ENCODE measurements around the gene LYST. TPM values are rescaled to one million over a fixed set of nuclear protein-coding genes. Genes with fewer than 3 reads are reported as not detected.

Gene LYST
- polyA plus RNA-seq, 1 donor (not counting 4 experiments of a cell fraction or from before 2014, with no cell fraction given) = 24.7 TPM

GRCh38 chr1:235737751-235738150, 129.0 kb downstream of the LYST start:
- TF ChIP-seq CTCF (optimal IDR thresholded peaks at IDR 0.05 in 1 of 3, IDR thresholded peaks at IDR 0.05 in 1 of 3, conservative IDR thresholded peaks at IDR 0.05 in 1 of 3; ENCODE audit: extremely low read depth in 1 of 3, insufficient read depth in 2 of 3, low read length in 3 of 3) (no peak), EZH2 (IDR thresholded peaks at IDR 0.05; ENCODE audit: low read length) (no peak)
- FAIRE-seq = no peak
- peaks cover 18% of the 10 kb centered on the region for H3K4me1 ChIP-seq (ENCODE audit: control insufficient read depth, extremely low read depth, insufficient read depth, low read length)
- H3K9me3 ChIP-seq (ENCODE audit: control insufficient read depth, low read depth, low read length) = no peaks in the 10 kb centered on the region
- no peak overlapping the region for H3K27ac ChIP-seq (ENCODE audit: control insufficient read depth, insufficient read depth, low read length)
- H3K9ac ChIP-seq (ENCODE audit: control insufficient read depth, extremely low read depth, insufficient read depth, low read length) = no peak overlapping the region
- peaks cover 0 to 4% of the 10 kb centered on the region in 2 experiments for H3K36me3 ChIP-seq (ENCODE audit: control insufficient read depth in 2 of 2, extremely low read depth in 1 of 2, insufficient read depth in 2 of 2, low read length in 2 of 2)
- dilution Hi-C loops (cut with MboI; ENCODE audit: extremely low pct_ligation_motif_present, low sequenced_read_pairs) = no loop called here
- H4K20me1 ChIP-seq (ENCODE audit: control insufficient read depth, extremely low read depth, insufficient read depth, low read length) = no peaks in the 10 kb centered on the region
- no peak overlapping the region for H2AFZ ChIP-seq (ENCODE audit: control insufficient read depth, low read length)
- H3K27me3 ChIP-seq (ENCODE audit: control insufficient read depth, extremely low read depth, insufficient read depth, low read length) = no peaks in the 10 kb centered on the region
- no peaks in the 10 kb centered on the region for H3K79me2 ChIP-seq (ENCODE audit: control insufficient read depth, insufficient read depth, low read length)
- H3K4me3 ChIP-seq (ENCODE audit: control insufficient read depth in 2 of 3, extremely low read depth in 1 of 3, insufficient read depth in 2 of 3, low read depth in 1 of 3, low read length in 3 of 3) = no peak overlapping the region
- no peaks in the 10 kb centered on the region for H3K9me1 ChIP-seq (ENCODE audit: control insufficient read depth, extremely low read depth, insufficient read depth, low read length)
- DNase-seq (ENCODE audit: low read depth, low spot score) = no peak
- no peak overlapping the region for H3K4me2 ChIP-seq (ENCODE audit: control insufficient read depth, extremely low read depth, insufficient read depth, low read depth, low read length)

GRCh38 chr1:235736263-235736662, 130.4 kb downstream of the LYST start:
- H3K9me3 ChIP-seq (ENCODE audit: control insufficient read depth, low read depth, low read length) = no peaks in the 10 kb centered on the region
- H3K36me3 ChIP-seq (ENCODE audit: control insufficient read depth in 2 of 2, extremely low read depth in 1 of 2, insufficient read depth in 2 of 2, low read length in 2 of 2) = peaks cover 0 to 4% of the 10 kb centered on the region in 2 experiments
- H3K4me1 ChIP-seq (ENCODE audit: control insufficient read depth, extremely low read depth, insufficient read depth, low read length) = peaks cover 15% of the 10 kb centered on the region
- no peak overlapping the region for H3K4me3 ChIP-seq (ENCODE audit: control insufficient read depth in 2 of 3, extremely low read depth in 1 of 3, insufficient read depth in 2 of 3, low read depth in 1 of 3, low read length in 3 of 3)
- TF ChIP-seq EZH2 (IDR thresholded peaks at IDR 0.05; ENCODE audit: low read length) = no peak
- TF ChIP-seq CTCF (optimal IDR thresholded peaks at IDR 0.05 in 1 of 3, IDR thresholded peaks at IDR 0.05 in 1 of 3, conservative IDR thresholded peaks at IDR 0.05 in 1 of 3; ENCODE audit: extremely low read depth in 1 of 3, insufficient read depth in 2 of 3, low read length in 3 of 3) = no peak
- no peaks in the 10 kb centered on the region for H3K27me3 ChIP-seq (ENCODE audit: control insufficient read depth, extremely low read depth, insufficient read depth, low read length)
- no peak for DNase-seq (ENCODE audit: low read depth, low spot score)
- H3K9me1 ChIP-seq (ENCODE audit: control insufficient read depth, extremely low read depth, insufficient read depth, low read length) = no peaks in the 10 kb centered on the region
- H3K79me2 ChIP-seq (ENCODE audit: control insufficient read depth, insufficient read depth, low read length) = no peaks in the 10 kb centered on the region
- H4K20me1 ChIP-seq (ENCODE audit: control insufficient read depth, extremely low read depth, insufficient read depth, low read length) = no peaks in the 10 kb centered on the region
- H3K4me2 ChIP-seq (ENCODE audit: control insufficient read depth, extremely low read depth, insufficient read depth, low read depth, low read length) = no peak overlapping the region
- H2AFZ ChIP-seq (ENCODE audit: control insufficient read depth, low read length) = no peak overlapping the region
- no peak overlapping the region for H3K27ac ChIP-seq (ENCODE audit: control insufficient read depth, insufficient read depth, low read length)
- no peak for FAIRE-seq
- dilution Hi-C loops (cut with MboI; ENCODE audit: extremely low pct_ligation_motif_present, low sequenced_read_pairs) = no loop called here
- H3K9ac ChIP-seq (ENCODE audit: control insufficient read depth, extremely low read depth, insufficient read depth, low read length) = no peak overlapping the region
